HCT116 (cell line): ENCODE results near the gene TSPAN7. TPM values are rescaled to one million over a fixed set of nuclear protein-coding genes. Genes with fewer than 3 reads are reported as not detected.

Experiments
- ATAC-seq: fragments of 200-7000 bp; cut with Tn5 transposase; 2 replicates; pipeline ENCODE4 v1.9.1; 2020; ENCODE audit warnings: mild to moderate bottlenecking, moderate library complexity
- BruUV-seq: library from RNA; stranded (reverse); fragments of 400-500 nt; replicated peaks from 2 replicates; lab custom pipeline; 2021; lab: Mats Ljungman, UMichigan
- CTCF ChIA-PET: fragments of 300-600 bp; sonication (Branson Sonifier 250); formaldehyde crosslinking; loops from one replicate; lab custom pipeline; 2021; ENCODE audit warnings: antibody characterized with exemption; lab: Charles Lee
- POLR2A ChIA-PET: fragments of 300-600, 350-600 bp; sonication (Branson Sonifier 250); formaldehyde crosslinking; loops from one replicate; lab custom pipeline; 2021; ENCODE audit warnings: antibody characterized with exemption; lab: Charles Lee
- RAD21 ChIA-PET, 2 experiments: fragments of 300-600 bp; sonication (Branson Sonifier 250); formaldehyde crosslinking; loops; one replicate each; lab custom pipeline; 2023; ENCODE audit warnings: low total read pairs in 2 of 2; ENCODE audit not compliant: uncharacterized antibody in 2 of 2, unreplicated experiment in 2 of 2, low non-redundant PET in 1 of 2; lab: Charles Lee
- DNase-seq: peaks from one replicate; pipeline ENCODE4 v3.0.0-alpha.2; 2010; ENCODE audit warnings: low read depth, low spot score
- H2AFZ ChIP-seq: fragments of 200-600 bp; shearing (Covaris generic), sonication (generic); 2 replicates; pipeline ENCODE4 v1.6.1; 2017; ENCODE audit warnings: low read depth, mixed run types, mixed read lengths, antibody characterized with exemption, low read length; ENCODE audit not compliant: poor library complexity, severe bottlenecking
- H3K27ac ChIP-seq: 2 replicates; pipeline ENCODE4 v1.5.1; 2012; ENCODE audit warnings: low read depth, low read length
- H3K27me3 ChIP-seq: fragments of 200-600 bp; sonication (generic); 2 replicates; pipeline ENCODE4 v1.6.1; 2016; ENCODE audit warnings: mixed run types, low read length, mixed read lengths; ENCODE audit not compliant: insufficient read depth
- H3K36me3 ChIP-seq, 2 experiments: fragments of 200-500 bp in 1 of 2; fragments of 200-600 bp in 1 of 2; sonication (Bioruptor generic) in 1 of 2; sonication (generic) in 1 of 2; 2 replicates each; pipeline versions ENCODE4 v1.5.1 to v1.6.1; 2014 to 2016; ENCODE audit warnings: low read length in 2 of 2, inconsistent platforms in 1 of 2, mixed read lengths in 1 of 2, mixed run types in 1 of 2; ENCODE audit not compliant: insufficient read depth in 2 of 2, control insufficient read depth in 1 of 2
- H3K4me1 ChIP-seq, 2 experiments: fragments of 200-600 bp in 1 of 2; sonication (generic) in 1 of 2; 2 replicates each; pipeline versions ENCODE4 v1.5.1 to v1.6.1; 2012 to 2017; ENCODE audit warnings: low read length in 2 of 2, inconsistent platforms in 1 of 2, mild to moderate bottlenecking in 1 of 2, mixed read lengths in 1 of 2, mixed run types in 1 of 2, moderate library complexity in 1 of 2; ENCODE audit not compliant: insufficient read depth in 2 of 2, control insufficient read depth in 1 of 2
- H3K4me2 ChIP-seq: fragments of 200-600 bp; sonication (generic); 2 replicates; pipeline ENCODE4 v1.6.1; 2017; ENCODE audit warnings: mixed run types, low read length, mixed read lengths
- H3K4me3 ChIP-seq, 2 experiments: fragments of 200-600 bp in 1 of 2; sonication (generic) in 1 of 2; replicated peaks in 1 of 2; 2 replicates each; pipeline ENCODE4 v1.5.1; 2011 to 2016; ENCODE audit warnings: low read length in 2 of 2, control low read depth in 1 of 2, low read depth in 1 of 2, mild to moderate bottlenecking in 1 of 2, mixed read lengths in 1 of 2, mixed run types in 1 of 2
- H3K79me2 ChIP-seq: fragments of 200-600 bp; sonication (generic); 2 replicates; pipeline ENCODE4 v1.6.1; 2017; ENCODE audit warnings: mild to moderate bottlenecking, mixed run types, low read length, moderate library complexity, mixed read lengths; ENCODE audit not compliant: insufficient read depth
- H3K9ac ChIP-seq: fragments of 200-600 bp; sonication (generic); 2 replicates; pipeline ENCODE4 v1.6.1; 2016; ENCODE audit warnings: low read length, mixed read lengths
- H3K9me2 ChIP-seq: fragments of 200-600 bp; sonication (generic), shearing (Covaris generic); 2 replicates; pipeline ENCODE4 v1.6.1; 2017; ENCODE audit warnings: mixed run types, mild to moderate bottlenecking, moderate library complexity; ENCODE audit not compliant: insufficient read depth
- H3K9me3 ChIP-seq, 2 experiments: fragments of 200-500 bp in 1 of 2; fragments of 200-600 bp in 1 of 2; sonication (Bioruptor generic) in 1 of 2; sonication (generic) in 1 of 2; 2 replicates each; pipeline ENCODE4 v1.6.1; 2014 to 2017; ENCODE audit warnings: low read length in 2 of 2, mixed read lengths in 2 of 2, inconsistent platforms in 1 of 2, low read depth in 1 of 2, mild to moderate bottlenecking in 1 of 2, mixed run types in 1 of 2, moderate library complexity in 1 of 2; ENCODE audit not compliant: control insufficient read depth in 1 of 2, insufficient read depth in 1 of 2
- H4K20me1 ChIP-seq: fragments of 200-600 bp; sonication (generic), shearing (Covaris generic); 2 replicates; pipeline ENCODE4 v1.6.1; 2017; ENCODE audit warnings: mixed run types, mild to moderate bottlenecking, moderate library complexity; ENCODE audit not compliant: insufficient read depth
- CBX3 ChIP-seq: IDR thresholded peaks from 2 replicates; pipeline ENCODE4 v1.6.1; 2012; ENCODE audit warnings: low read depth
- CEBPB ChIP-seq: IDR thresholded peaks from 2 replicates; pipeline ENCODE4 v1.6.1; 2012; ENCODE audit warnings: low read depth
- ELF1 ChIP-seq: IDR thresholded peaks from 2 replicates; pipeline ENCODE4 v1.6.1; 2012; ENCODE audit warnings: low read depth, borderline replicate concordance
- EZH2 ChIP-seq: fragments of 200-600 bp; sonication (generic); IDR thresholded peaks from 2 replicates; pipeline ENCODE4 v1.6.1; 2017; ENCODE audit warnings: antibody characterized with exemption, mixed run types
- EZH2phosphoT487 ChIP-seq: fragments of 200-600 bp; IDR thresholded peaks from 2 replicates; pipeline ENCODE4 v1.6.1; 2018; ENCODE audit warnings: antibody characterized with exemption, borderline replicate concordance
- FOSL1 ChIP-seq: IDR thresholded peaks from 2 replicates; pipeline ENCODE4 v1.6.1; 2012; ENCODE audit warnings: low read depth
- JUND ChIP-seq: IDR thresholded peaks from 2 replicates; pipeline ENCODE4 v1.6.1; 2012
- POLR2A ChIP-seq: IDR thresholded peaks from 2 replicates; pipeline ENCODE4 v1.7.0; 2011; ENCODE audit warnings: borderline replicate concordance; ENCODE audit not compliant: insufficient read depth, insufficient read length; ENCODE audit errors: extremely low read depth
- POLR2AphosphoS5 ChIP-seq: IDR thresholded peaks from 2 replicates; pipeline ENCODE4 v1.6.1; 2011; ENCODE audit warnings: mild to moderate bottlenecking, low read depth, low read length, moderate library complexity
- SP1 ChIP-seq: IDR thresholded peaks from 2 replicates; pipeline ENCODE4 v1.6.1; 2012; ENCODE audit warnings: low read depth
- SRF ChIP-seq: IDR thresholded peaks from 2 replicates; pipeline ENCODE4 v1.6.1; 2012; ENCODE audit warnings: low read depth
- TCF7L2 ChIP-seq: IDR thresholded peaks from 2 replicates; pipeline ENCODE4 v1.7.0; 2011; ENCODE audit warnings: borderline replicate concordance, inconsistent platforms; ENCODE audit not compliant: insufficient read depth, insufficient read length; ENCODE audit errors: extremely low read depth
- ZFX ChIP-seq: fragments of 450-650 bp; IDR thresholded peaks from 2 replicates; pipeline ENCODE4 v1.6.1; 2017
- ZNF274 ChIP-seq: fragments of 200-500 bp; sonication (Bioruptor generic); IDR thresholded peaks from 2 replicates; pipeline ENCODE4 v1.6.1; 2014; ENCODE audit warnings: mild to moderate bottlenecking, low read depth, low read length, inconsistent platforms
- intact Hi-C: fragments of 100-400 bp; cut with micrococcal nuclease; formaldehyde crosslinking; loops from 2 replicates; pipeline ENCODE4 v1.10.0; 2022
- total RNA-seq: library from RNA; stranded (reverse); gene quantifications from one replicate; pipeline ENCODE4 v1.2.1, GENCODE V29; 2021; ENCODE audit not compliant: unreplicated experiment

Gene TSPAN7
- total RNA-seq, 1 experiment from 2014 or later: 2.9 TPM

DNA sequence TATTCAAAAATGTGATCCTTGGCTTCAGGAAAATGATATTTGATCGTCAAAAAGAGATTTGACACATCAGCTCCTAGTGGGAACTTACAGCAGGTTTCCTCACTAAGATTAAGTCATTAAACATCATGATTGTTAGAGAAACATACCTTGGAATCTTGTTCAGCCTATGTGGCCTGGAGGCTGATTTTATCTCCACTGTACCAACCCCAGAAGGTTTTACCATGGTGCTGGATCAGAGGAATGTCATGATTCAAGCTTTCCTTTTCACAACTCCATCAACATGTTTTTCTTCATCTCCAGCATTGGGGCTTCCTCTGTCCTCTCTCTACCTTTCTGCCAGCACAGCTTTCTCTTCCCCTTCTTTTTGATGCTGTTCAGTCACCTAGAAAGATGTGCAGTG lies 171.5 kb downstream of the TSPAN7 start:
- Histone ChIP-seq H3K79me2 (no peaks in the 10 kb centered on the region), H4K20me1 (no peaks in the 10 kb centered on the region), H3K27ac (no peak overlapping the region), H3K27me3 (no peaks in the 10 kb centered on the region), H3K4me1 (no peaks in the 10 kb centered on the region), H2AFZ (no peak overlapping the region), H3K9me2 (no peaks in the 10 kb centered on the region), H3K4me2 (no peak overlapping the region), H3K4me3 (no peak overlapping the region), H3K9ac (no peak overlapping the region), H3K9me3 (no peaks in the 10 kb centered on the region), H3K36me3 (no peaks in the 10 kb centered on the region)
- ATAC-seq (no peak), DNase-seq (no peak)
- ChIA-PET CTCF (no interaction called here), RAD21 (no interaction called here), POLR2A (no interaction called here)
- BruUV-seq: no TSS peak
- TF ChIP-seq JUND: no peak
- TF ChIP-seq TCF7L2: no peak
- no peak for TF ChIP-seq ELF1
- TF ChIP-seq POLR2A: no peak
- no peak for TF ChIP-seq CEBPB
- no peak for TF ChIP-seq ZFX
- TF ChIP-seq CBX3: no peak
- no peak for TF ChIP-seq EZH2
- no peak for TF ChIP-seq SP1
- no peak for TF ChIP-seq SRF
- no peak for TF ChIP-seq POLR2AphosphoS5
- TF ChIP-seq EZH2phosphoT487: no peak
- no peak for TF ChIP-seq FOSL1
- no peak for TF ChIP-seq ZNF274
- intact Hi-C loops: no loop called here

Other genes with a start within 250 kb of the TSPAN7 start
- gene RPGR, start 234.0 kb upstream of the TSPAN7 start, total RNA-seq: 10.4 TPM
- not detected for gene OTC, start 208.9 kb upstream of the TSPAN7 start, total RNA-seq
- gene MID1IP1, start 239.9 kb downstream of the TSPAN7 start, total RNA-seq: 109 TPM